Breast epithelium (tissue), 4 donors: ENCODE measurements around the gene OR10J1. TPM values are rescaled to one million over a fixed set of nuclear protein-coding genes. Genes with fewer than 3 reads are reported as not detected.

ENCODE experiments used
- DNase-seq, 2 donors: peaks; one replicate each; pipeline ENCODE4 v3.0.0-alpha.2; 2019; ENCODE audit warnings: low spot score in 2 of 2
- H3K27ac ChIP-seq, 2 donors: fragments of 200-600 bp; sonication (generic) in 1 of 2; one replicate each; pipeline ENCODE4 v1.5.1; 2016 to 2019; ENCODE audit warnings: mild to moderate bottlenecking in 1 of 2
- H3K27me3 ChIP-seq, 2 donors: fragments of 200-600 bp; sonication (generic) in 1 of 2; one replicate each; pipeline versions ENCODE4 v1.5.1 to v1.6.0; 2017 to 2019; ENCODE audit warnings: control low read depth in 1 of 2, mild to moderate bottlenecking in 1 of 2
- H3K36me3 ChIP-seq: fragments of 200-600 bp; one replicate; pipeline ENCODE4 v1.5.1; 2019
- H3K4me1 ChIP-seq, 2 donors: fragments of 200-600 bp; sonication (generic); one replicate each; pipeline ENCODE4 v1.5.1; 2016 to 2019; ENCODE audit warnings: control low read depth in 1 of 2
- H3K4me3 ChIP-seq, 3 donors: fragments of 200-600 bp; sonication (generic); 1 replicate in 2 of 3; 2 replicates in 1 of 3; pipeline ENCODE4 v1.5.1; 2016 to 2019; ENCODE audit warnings: mild to moderate bottlenecking in 3 of 3, moderate library complexity in 2 of 3
- H3K9me3 ChIP-seq, 2 donors: fragments of 200-600 bp; sonication (generic) in 1 of 2; one replicate each; pipeline ENCODE4 v1.5.1; 2016 to 2019; ENCODE audit warnings: control low read depth in 1 of 2
- CTCF ChIP-seq, 3 donors: fragments of 450-650 bp; IDR thresholded peaks; one replicate each; pipeline ENCODE4 v1.5.1; 2016 to 2017; ENCODE audit warnings: antibody characterized with exemption in 3 of 3, mild to moderate bottlenecking in 3 of 3, moderate library complexity in 3 of 3
- POLR2A ChIP-seq: fragments of 450-650 bp; IDR thresholded peaks from one replicate; pipeline ENCODE4 v1.6.1; 2016; ENCODE audit warnings: antibody characterized with exemption, mild to moderate bottlenecking, moderate library complexity
- POLR2AphosphoS5 ChIP-seq, 3 donors: sonication (generic); formaldehyde crosslinking; IDR thresholded peaks; one replicate each; pipeline ENCODE4 v1.6.1; 2017; ENCODE audit warnings: antibody characterized with exemption in 3 of 3
- intact Hi-C: fragments of 100-400 bp; cut with DNase I; formaldehyde crosslinking; loops from one replicate; pipeline ENCODE4 v1.15.1; 2023; ENCODE audit warnings: low total_unique reads
- total RNA-seq, 3 donors: library from RNA; depleted of rRNA; stranded (reverse); fragments of >200 nt; gene quantifications; one replicate each; pipeline ENCODE4 v1.1.0, GENCODE V29; 2016

OR10J1 gene
- total RNA-seq, 3 donors from 2014 or later, result not detected

- Histone ChIP-seq H3K4me3 (no peak overlapping the region), H3K36me3 (no peaks in the 10 kb centered on the region), H3K27me3 (no peaks in the 10 kb centered on the region), H3K4me1 (no peaks in the 10 kb centered on the region), H3K27ac (no peak overlapping the region), H3K9me3 (no peaks in the 10 kb centered on the region)
- intact Hi-C loops, result no loop called here
- no peak for TF ChIP-seq POLR2AphosphoS5 (IDR thresholded peaks at IDR 0.05)
- no peak for TF ChIP-seq CTCF (IDR thresholded peaks at IDR 0.05)
- no peak for TF ChIP-seq POLR2A
- no peak for DNase-seq
Observed at GRCh38 chr1:159474926-159475325, 35.4 kb downstream of the OR10J1 start.

GRCh38 chr1:159483501-159483900, 44.0 kb downstream of the OR10J1 start:
- Histone ChIP-seq H3K36me3 (no peaks in the 10 kb centered on the region), H3K27me3 (no peaks in the 10 kb centered on the region), H3K27ac (no peak overlapping the region), H3K4me1 (no peaks in the 10 kb centered on the region), H3K4me3 (no peak overlapping the region), H3K9me3 (no peaks in the 10 kb centered on the region)
- no peak for DNase-seq
- TF ChIP-seq POLR2A (no peak), POLR2AphosphoS5 (IDR thresholded peaks at IDR 0.05) (no peak), CTCF (IDR thresholded peaks at IDR 0.05) (no peak)
- intact Hi-C loops, result no loop called here

Other genes with a start within 250 kb of the OR10J1 start
- gene ACKR1, start 234.8 kb upstream of the OR10J1 start, total RNA-seq, result 10 to 100 TPM; 32.3 to 83.2 (median 81.9) TPM
- 1 to 10 TPM in 2 of 3 donors, under 1 TPM in 1; 0.66 to 5.1 (median 2.0) TPM for gene FCER1A, start 137.4 kb upstream of the OR10J1 start, total RNA-seq
- not detected for gene OR10J4, start 7.5 kb upstream of the OR10J1 start, total RNA-seq
- not detected for gene OR10J5, start 96.3 kb downstream of the OR10J1 start, total RNA-seq
- gene APCS, start 148.1 kb downstream of the OR10J1 start, total RNA-seq, result not detected